Globus pallidus (tissue), 1 donor: ENCODE results near the gene IER3.
"Not testable (repeated sequence)": the region's sequence is repeated elsewhere in the genome, so short reads cannot be mapped to it uniquely, and the experiment has no call there.

Source experiments
- DNase-seq: peaks from one replicate; pipeline ENCODE4 v3.0.0-alpha.2; 2015; ENCODE audit warnings: low spot score

The IER3 gene

DNA sequence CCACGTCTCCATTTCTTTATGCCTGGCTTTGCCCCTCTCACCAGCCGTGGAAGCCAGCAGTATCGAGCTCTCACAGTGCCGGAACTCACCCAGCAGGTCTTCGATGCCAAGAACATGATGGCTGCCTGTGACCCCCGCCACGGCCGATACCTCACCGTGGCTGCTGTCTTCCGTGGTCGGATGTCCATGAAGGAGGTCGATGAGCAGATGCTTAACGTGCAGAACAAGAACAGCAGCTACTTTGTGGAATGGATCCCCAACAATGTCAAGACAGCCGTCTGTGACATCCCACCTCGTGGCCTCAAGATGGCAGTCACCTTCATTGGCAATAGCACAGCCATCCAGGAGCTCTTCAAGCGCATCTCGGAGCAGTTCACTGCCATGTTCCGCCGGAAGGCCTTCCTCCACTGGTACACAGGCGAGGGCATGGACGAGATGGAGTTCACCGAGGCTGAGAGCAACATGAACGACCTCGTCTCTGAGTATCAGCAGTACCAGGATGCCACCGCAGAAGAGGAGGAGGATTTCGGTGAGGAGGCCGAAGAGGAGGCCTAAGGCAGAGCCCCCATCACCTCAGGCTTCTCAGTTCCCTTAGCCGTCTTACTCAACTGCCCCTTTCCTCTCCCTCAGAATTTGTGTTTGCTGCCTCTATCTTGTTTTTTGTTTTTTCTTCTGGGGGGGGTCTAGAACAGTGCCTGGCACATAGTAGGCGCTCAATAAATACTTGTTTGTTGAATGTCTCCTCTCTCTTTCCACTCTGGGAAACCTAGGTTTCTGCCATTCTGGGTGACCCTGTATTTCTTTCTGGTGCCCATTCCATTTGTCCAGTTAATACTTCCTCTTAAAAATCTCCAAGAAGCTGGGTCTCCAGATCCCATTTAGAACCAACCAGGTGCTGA is 20.3 kb downstream of the IER3 start:
- DNase-seq, result not testable (repeated sequence)

DNA sequence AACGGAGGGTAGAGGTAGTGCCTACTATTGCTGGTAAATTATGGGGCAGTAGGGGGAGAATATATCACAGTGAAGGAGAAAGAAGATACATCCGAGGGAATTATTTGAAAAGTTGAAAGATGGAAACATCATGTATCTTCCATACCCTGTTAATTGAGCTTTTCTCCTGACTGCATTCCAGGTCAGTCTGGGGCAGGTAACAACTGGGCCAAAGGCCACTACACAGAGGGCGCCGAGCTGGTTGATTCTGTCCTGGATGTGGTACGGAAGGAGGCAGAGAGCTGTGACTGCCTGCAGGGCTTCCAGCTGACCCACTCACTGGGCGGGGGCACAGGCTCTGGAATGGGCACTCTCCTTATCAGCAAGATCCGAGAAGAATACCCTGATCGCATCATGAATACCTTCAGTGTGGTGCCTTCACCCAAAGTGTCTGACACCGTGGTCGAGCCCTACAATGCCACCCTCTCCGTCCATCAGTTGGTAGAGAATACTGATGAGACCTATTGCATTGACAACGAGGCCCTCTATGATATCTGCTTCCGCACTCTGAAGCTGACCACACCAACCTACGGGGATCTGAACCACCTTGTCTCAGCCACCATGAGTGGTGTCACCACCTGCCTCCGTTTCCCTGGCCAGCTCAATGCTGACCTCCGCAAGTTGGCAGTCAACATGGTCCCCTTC is 21.0 kb downstream of the IER3 start:
- DNase-seq, result not testable (repeated sequence)

DNA sequence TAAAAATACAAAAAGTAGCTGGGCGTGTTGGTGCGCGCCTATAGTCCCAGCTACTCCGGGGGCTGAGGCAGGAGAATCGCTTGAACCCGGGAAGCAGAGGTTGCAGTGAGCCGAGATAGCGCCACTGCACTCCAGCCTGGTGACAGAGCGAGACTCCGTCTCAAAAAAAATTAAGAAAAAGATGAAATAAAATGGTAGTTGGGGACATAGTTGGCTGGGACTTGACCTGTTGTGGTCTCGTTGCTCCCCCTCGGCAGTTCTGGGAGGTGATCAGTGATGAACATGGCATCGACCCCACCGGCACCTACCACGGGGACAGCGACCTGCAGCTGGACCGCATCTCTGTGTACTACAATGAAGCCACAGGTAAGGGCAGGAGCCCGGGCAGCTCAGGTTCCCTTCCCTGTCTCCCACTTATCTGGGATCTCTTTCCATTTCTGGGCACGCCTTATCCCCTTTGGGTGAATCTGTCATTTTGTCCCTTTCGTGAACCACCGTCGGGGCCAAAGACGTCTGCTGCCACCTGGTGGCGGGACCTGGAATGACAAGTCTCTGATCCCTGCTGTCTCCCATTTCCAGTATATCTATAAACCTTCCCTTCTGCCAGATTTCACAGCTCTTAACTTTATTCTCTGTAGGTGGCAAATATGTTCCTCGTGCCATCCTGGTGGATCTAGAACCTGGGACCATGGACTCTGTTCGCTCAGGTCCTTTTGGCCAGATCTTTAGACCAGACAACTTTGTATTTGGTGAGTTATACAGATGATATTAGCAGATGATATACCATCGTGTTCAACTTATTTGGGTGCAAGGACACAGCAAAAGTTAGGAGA is 21.9 kb downstream of the IER3 start:
- peak; percentile 76 for DNase-seq

DNA sequence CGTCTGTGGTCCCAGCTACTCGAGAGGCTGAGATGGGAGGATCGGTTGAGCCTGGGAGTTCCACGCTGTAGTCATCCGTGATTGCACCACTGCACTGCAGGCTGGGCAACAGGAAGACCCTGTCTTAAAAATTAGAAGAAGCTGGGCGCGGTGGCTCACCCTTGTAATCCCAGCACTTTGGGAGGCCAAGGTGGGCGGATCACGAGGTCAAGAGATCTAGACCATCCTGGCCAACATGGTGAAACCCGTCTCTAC is 22.4 kb downstream of the IER3 start:
- DNase-seq, result not testable (repeated sequence)

DNA sequence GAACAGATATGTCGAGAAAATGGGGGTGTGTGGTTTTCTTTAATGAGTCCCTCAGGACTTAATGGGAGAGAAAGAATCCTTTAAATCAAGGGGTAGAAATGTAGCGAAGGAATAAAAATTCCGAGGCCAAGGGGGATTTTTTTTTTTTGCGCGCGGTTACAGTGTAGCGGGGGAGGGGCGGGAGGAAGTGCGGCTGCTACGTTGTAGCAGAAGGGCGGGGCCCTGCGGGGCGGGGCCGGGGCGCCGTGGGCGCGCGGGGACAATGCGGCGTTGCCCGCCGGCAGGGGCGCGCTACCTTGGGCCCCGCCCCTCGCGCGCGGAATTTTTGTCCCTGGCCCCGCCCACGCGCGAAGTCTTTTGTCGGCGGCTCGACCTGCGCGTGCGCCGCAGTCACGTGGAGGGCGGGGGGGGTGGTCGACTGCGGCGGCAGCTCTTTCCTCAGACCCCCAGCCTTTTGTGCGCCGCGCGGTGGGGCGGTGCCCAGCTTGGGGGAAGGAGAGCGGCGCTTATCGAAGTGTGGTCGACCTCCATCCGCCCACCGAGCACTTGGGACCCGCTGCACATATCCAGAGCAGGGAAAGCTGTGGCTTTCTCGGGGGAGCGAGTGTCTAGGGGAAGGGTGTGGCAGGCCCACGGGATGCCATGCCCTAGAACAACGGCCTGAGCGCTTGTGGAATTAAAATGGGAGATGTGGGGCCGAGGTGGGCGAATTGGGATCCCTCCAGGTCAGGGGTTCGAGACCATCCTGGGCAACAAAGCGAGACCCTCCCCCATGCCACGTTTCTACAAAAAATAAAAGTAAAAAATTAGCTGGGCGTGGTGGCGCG is 22.9 kb downstream of the IER3 start:
- peak; percentile 86 for DNase-seq

DNA sequence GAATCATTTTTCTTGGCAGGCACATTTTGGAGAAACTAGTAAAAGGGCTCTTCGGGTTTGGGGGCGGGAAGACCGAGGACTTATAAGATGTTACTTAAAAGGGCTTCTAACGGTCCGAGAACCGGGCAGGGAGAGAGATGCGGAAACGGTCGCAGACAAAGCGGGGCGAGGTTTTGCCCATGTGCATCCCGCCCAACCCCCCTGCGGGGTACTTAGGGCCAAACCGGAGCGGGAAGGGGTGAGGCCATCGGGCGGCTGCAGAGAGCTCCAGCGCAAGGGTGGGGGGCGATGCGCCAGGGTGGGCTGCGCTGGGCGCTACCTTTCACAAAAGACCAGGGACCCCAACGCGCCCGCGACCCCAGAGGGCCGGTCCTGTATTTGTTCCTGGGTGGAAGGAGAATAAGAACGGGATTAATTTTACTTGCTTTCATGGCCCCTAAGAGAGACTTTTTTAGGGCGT is 23.6 kb downstream of the IER3 start:
- DNase-seq, result peak; percentile 71

DNA sequence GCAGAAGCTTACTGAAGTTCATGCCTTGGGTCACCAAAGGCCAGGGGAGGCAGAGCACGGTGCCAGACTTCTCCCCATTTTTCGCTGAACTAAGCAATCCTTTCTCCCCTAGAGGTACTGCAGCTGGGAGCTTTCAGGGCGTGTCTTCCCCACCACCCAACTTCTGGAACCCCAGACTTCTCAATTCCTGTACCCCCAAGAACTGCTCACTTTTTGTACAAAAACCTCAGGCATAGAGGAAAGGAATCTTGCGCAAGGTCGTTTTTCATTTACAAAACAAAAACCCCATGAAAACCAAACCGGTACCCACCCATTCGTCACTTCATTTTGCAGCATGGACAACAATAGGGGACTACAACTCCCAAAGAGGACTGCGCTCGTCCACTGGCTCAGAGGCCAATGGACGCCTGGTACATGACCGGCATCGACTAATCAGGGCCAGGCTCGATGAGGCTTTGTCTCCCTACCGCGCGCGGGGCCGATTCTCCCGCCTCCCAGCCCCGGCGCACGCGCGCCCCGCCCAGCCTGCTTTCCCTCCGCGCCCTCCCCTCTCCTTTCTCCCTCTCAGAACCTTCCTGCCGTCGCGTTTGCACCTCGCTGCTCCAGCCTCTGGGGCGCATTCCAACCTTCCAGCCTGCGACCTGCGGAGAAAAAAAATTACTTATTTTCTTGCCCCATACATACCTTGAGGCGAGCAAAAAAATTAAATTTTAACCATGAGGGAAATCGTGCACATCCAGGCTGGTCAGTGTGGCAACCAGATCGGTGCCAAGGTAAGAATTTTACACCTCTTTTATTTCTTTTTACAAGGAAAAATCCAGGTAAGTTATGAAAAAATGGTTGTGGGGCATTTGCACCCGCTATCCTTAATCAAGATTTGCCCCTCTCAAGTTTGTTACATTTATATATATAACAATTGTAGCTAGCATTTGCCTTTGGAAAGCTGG is 24.3 kb downstream of the IER3 start, which contains the start of gene TUBB:
Gene TUBB, plus strand, starts transcription at position 562 of the 947 bp plus-strand sequence. Its CDS starts 155 bp downstream, at position 717.
- peak; percentile 99 for DNase-seq

DNA sequence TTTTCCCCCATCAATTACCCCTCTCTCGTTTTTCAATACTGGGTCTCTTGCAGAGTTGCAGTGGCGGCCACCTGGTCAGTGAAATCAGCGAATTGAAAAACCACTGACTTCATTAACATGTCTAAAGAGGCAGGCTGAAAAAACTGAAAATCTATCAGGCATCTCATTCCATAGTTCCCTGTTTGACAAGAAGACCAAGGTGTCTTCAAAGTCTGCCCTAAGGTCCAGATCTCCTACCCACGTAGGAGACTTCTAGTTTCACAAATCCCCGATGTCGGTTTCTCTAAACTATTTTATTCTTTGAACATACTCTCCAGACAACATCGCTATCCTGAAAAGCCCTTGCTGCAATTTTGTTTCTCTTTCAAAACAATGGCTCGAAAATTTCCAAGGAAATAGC is 25.0 kb downstream of the IER3 start:
- DNase-seq, result no peak

DNA sequence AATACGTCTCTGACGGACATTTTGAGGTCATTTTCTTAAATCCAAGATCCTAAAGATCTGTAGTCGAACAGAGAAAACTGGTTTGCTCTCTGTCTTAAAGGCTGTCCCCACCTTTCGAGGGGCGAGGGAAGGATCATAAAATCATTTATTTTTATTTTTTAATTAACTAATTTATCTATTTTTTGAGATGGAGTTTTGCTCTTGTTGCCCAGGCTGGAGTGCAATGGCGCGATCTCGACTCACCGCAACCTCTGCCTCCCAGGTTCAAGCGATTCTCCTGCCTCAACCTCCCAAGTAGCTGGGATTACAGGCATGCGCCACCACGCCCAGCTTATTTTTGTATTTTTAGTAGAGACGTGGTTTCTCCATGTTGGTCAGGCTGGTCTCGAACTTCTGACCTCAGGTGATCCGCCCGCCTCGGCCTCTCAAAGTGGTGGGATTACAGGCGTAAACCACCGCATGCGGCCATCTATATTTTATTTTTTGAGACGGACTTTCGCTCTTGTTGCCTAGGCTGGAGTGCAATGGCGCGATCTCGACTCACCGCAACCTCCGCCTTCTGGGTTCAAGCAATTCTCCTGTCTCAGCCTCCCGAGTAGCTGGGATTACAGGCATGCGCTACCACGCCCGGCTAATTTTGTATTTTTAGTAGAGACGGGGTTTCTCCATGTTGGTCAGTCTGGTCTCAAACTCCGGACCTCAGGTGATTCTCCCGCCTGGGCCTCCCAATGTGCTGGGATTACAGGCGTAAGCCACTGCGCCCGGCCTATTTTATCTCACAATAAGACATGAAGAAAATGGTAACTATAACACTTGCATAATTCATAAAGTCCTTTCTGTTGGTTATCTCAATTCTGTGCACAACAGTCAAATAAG is 26.3 kb downstream of the IER3 start:
- not testable (repeated sequence) for DNase-seq

DNA sequence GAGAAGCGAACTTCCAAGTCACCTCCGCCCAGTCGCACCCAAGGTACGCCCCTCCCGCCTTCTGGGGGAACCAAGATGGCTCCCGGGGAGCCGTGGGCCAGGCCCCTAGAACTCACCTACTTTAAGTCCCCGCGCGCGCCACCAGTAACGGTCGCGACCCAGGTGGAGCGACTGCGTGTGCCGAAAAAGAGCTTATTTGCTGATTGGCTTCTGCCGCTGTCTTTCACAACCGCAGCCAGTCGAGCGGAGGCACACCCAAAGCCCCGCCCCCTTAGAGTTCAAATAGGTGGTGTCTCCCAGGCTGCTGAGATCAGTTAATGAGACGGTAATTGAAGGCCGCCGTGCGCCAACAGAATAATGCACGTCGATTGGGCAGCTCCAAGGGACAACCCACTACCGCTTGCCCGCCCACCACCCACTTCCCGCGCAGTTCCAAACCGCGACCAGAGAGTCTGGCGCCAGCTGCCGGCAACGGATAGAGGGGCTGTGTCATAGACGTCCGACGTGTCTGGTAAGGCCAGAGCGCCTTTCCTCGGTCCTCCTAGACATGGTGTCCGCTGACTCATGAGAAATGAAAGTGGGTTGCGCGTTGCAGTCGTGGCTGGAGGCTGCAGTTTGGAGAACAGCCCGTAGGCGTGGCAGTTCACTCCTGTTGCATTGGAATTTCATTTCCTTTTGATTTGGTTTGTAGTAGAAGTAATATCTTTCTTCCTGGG is 27.1 kb downstream of the IER3 start, which contains the start of gene MDC1:
Gene MDC1, minus strand, starts transcription at position 153 of the 716 bp plus-strand sequence. CDS start 2,106 bp downstream, outside the sequence.
- peak; percentile 100 for DNase-seq

DNA sequence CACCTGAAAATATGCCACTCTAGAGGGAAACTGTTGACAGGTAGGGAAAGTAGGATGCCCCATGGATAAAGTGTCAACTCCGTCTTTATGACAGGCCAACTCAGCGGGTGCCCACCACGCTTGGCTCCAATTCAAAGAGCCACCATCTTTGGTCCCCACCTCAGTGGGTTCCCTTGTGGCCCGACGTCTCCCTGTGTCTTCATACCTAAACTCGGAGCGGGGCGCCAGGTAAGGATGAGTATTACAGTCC is 27.5 kb downstream of the IER3 start:
- no peak for DNase-seq

DNA sequence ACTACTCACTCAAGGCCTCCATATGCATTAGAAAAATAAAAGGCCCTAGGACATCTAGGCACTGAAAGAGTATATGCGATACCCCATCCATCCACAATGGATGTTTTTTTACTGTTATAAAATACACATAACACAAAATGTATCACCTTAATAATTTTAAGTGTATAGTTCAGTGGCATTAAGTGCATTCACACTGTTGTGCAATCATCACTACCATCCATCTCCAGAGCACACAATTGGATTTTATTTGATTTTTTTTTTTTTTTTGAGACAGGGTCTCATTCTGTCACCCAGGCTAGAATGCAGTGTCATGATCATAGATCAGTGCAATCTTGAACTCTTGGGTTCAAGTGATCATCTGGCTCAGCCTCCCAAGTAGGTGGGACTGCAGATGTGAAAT is 30.1 kb downstream of the IER3 start:
- no peak for DNase-seq

DNA sequence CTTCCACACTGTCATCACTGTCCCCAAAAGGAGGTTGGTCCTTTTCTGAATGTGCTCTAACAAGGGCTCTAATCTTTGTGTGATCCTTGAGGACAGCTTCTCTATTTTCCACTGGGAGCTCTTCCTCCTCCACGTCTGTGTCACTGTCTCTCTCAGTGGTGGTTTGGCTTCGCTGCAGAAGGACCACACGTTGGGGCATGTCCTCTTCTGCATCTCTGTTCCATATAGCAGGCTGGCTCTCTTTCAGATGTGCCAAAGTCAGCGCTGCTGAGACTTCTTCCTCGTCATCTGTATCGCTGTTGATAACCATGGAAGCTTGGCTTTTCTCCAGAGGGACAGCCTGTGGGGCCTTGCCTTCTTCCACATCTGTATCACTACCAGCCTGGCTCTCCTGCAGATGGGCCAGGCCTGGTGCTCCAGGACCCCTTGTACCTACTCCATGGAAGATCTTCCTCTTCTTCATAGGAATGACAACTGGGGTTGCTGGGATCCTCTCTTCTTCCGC is 31.9 kb downstream of the IER3 start:
- DNase-seq, result no peak

DNA sequence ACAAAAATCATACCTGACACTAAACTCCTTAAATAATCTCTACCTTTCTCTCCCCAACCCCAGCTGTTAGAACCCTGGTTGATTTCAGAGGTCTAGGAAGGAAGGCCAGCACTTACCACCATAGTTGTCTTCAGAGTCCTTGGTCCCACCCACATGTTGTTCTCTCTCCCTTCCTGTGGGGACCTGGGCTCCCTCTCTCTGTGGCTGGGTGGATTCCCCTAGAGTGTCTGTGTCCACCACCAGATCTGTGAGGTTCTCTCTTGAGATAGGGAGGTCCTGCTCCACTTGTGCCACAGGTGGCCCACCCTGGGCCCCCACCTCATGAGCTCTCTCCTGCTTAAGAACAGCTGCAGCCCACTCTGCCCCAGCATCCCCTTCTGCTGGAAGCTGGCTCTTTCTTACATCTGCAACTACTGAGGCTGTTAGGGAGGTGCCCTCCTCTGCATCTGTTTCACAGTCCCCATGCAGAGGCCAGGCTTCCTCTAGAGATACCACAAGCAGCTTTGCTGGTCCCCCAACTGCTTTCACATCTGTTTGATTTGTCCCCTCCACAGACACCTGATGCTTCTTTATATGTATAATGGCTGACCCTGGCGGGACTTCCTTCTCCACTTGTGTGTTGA is 32.5 kb downstream of the IER3 start:
- no peak for DNase-seq

DNA sequence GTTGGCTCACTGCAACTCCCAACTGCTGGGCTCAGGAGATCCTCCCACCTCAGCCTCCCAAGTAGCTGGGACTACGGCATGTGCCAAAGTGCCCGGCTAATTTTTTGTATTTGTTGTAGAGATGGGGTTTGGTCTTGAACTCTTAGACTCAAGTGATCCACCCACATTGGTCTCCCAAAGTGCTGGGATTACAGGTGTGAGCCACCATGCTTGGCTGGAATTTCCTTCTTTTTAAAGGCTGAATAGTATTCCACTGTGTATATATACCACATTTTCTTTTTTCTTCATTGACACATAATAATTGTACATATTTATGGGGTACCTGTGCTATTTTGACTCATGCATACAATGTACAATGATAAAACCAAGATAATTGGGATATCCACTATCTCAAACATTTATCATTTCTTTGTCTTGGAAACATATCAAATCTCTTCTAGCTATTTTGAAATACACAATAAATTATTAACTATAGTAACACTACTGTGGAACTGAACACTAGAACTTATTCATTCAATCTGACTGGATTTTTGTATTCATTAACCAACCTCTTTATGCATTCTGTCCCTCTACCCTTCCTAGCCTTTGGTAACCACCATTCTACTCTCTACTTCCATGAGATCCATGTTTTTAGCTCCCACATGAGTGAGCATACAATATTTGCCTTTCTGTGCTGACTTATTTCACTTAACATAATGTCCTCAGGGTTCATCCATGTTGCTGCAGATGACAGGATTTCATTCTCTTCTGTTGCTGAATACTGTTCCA is 35.1 kb downstream of the IER3 start:
- no peak for DNase-seq

DNA sequence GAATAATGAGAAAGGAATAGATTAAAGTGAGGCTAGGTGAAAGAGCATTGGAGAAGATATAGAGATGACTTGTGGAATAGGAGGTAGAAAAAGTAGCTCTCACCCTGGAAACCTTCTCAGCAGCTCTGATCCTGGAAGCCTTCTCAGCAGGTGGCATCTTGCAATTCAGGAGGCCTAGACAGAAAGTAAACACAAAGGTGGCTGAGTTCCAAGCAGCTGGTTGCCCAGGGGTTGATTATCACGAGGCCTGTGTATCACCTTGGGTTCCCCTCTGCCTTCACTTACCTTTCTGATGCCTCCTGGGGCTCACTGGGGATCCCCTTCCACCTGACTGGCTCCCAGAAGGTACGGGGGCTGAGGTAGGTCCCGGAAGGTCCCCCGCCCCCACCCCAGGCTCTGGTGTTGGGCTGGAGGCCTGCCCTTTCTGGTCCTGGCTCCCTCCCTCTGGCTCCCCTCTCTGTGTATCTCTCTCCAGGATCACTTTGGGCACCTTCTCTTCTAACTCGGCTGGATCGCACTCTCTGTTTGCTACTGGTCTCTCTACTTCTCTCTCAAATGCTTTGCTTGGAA is 37.0 kb downstream of the IER3 start:
- DNase-seq, result no peak

DNA sequence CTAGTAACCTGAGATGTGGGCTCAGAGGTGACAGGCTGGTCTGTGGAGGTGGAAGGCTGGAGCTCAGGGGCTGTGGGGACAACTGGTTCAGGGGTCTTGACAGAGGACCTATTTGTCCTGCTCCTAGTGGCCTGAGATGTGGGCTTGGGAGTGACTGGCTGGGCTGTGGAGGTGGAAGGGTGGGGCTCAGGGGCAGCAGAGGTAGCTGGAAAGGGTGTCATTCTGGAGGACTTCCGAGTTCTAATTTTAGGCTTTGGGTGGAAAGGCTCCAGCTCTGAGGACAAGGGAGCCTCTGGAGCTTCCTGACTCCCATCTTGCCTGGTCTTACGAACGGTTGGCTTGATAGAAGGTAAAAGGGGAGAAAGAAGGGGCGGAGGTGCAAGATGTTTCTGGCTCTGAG is 38.7 kb downstream of the IER3 start:
- DNase-seq, result no peak
